Frontal cortex (tissue), 4 donors: ENCODE measurements around the gene SNAP25. TPM values are rescaled to one million over a fixed set of nuclear protein-coding genes. Genes with fewer than 3 reads are reported as not detected.

Source experiments
- DNase-seq, 2 donors: peaks; one replicate each; pipeline ENCODE4 v3.0.0; 2012; ENCODE audit warnings: low spot score in 2 of 2
- FAIRE-seq: peaks from 2 replicates; lab custom pipeline; 2012; peaks lifted over from hg19 to GRCh38; lab: Jason Lieb, UNC
- total RNA-seq: library from RNA; depleted of rRNA; stranded (reverse); fragments of >200 nt; gene quantifications from one replicate; pipeline ENCODE4 v1.2.3, GENCODE V29; 2014
- donor health status: control.
- donor health status: control.
- donor health status: control.

Gene SNAP25
- total RNA-seq, 1 donor from 2014 or later: 140 TPM

- FAIRE-seq (no peak), DNase-seq (no peak)
Observed at GRCh38 chr20:10213526-10213925, 5.1 kb upstream of the SNAP25 start.

GRCh38 chr20:10216146-10216791 lies 2.4 kb upstream of the SNAP25 start:
- FAIRE-seq: no peak
- DNase-seq: no peak

GRCh38 chr20:10217721-10218410 lies 764 bp upstream of the SNAP25 start:
- FAIRE-seq: no peak
- DNase-seq: peak; percentile 35 to 42

- DNase-seq (peak; percentile 61 to 65), FAIRE-seq (no peak)
Observed at GRCh38 chr20:10219452-10219791, 792 bp downstream of the SNAP25 start.

- DNase-seq: no peak
- no peak for FAIRE-seq
Observed at GRCh38 chr20:10219993-10220750, 1.5 kb downstream of the SNAP25 start.

- no peak for FAIRE-seq
- DNase-seq: no peak
Observed at GRCh38 chr20:10221021-10221420, 2.4 kb downstream of the SNAP25 start.

- FAIRE-seq (no peak), DNase-seq (no peak)
Observed at GRCh38 chr20:10225439-10226060, 6.9 kb downstream of the SNAP25 start.

GRCh38 chr20:10228330-10228729 lies 9.7 kb downstream of the SNAP25 start:
- no peak for DNase-seq

GRCh38 chr20:10231290-10231689 lies 12.7 kb downstream of the SNAP25 start:
- no peak for FAIRE-seq
- no peak for DNase-seq

More at GRCh38 chr20:10228330-10228729, 9.7 kb downstream of the SNAP25 start:
- no peak for FAIRE-seq

GRCh38 chr20:10236540-10237533 lies 18.2 kb downstream of the SNAP25 start:
- DNase-seq: no peak
- no peak for FAIRE-seq

GRCh38 chr20:10239954-10240353 lies 21.3 kb downstream of the SNAP25 start:
- DNase-seq (no peak), FAIRE-seq (no peak)

GRCh38 chr20:10240655-10241054 lies 22.0 kb downstream of the SNAP25 start:
- DNase-seq: no peak
- no peak for FAIRE-seq

GRCh38 chr20:10242166-10242565 lies 23.5 kb downstream of the SNAP25 start:
- DNase-seq (no peak), FAIRE-seq (no peak)

GRCh38 chr20:10247440-10247839 lies 28.8 kb downstream of the SNAP25 start:
- FAIRE-seq: no peak
- DNase-seq: no peak

GRCh38 chr20:10249048-10249770 lies 30.6 kb downstream of the SNAP25 start:
- FAIRE-seq (no peak), DNase-seq (no peak)

- DNase-seq (no peak), FAIRE-seq (no peak)
Observed at GRCh38 chr20:10249822-10250221, 31.2 kb downstream of the SNAP25 start.

GRCh38 chr20:10250902-10251301 lies 32.3 kb downstream of the SNAP25 start:
- no peak for FAIRE-seq
- DNase-seq: no peak

- DNase-seq: no peak
- FAIRE-seq: no peak
Observed at GRCh38 chr20:10253780-10254179, 35.1 kb downstream of the SNAP25 start.

GRCh38 chr20:10255846-10256245 lies 37.2 kb downstream of the SNAP25 start:
- no peak for DNase-seq
- FAIRE-seq: no peak
